Dermis blood vessel endothelial cell (primary cell): ENCODE results near the gene SPSB1. TPM values are rescaled to one million over a fixed set of nuclear protein-coding genes. Genes with fewer than 3 reads are reported as not detected.
A peak's percentile ranks its signal among the peaks of the same experiment; 100 is the strongest.

ENCODE experiments used
- DNase-seq: peaks from one replicate; pipeline ENCODE4 v3.0.0; 2010
- total RNA-seq: library from RNA; depleted of rRNA; stranded (reverse); fragments of >200 nt; gene quantifications from 2 replicates; pipeline ENCODE4 v1.2.3, GENCODE V29; 2014

Gene SPSB1
- total RNA-seq, 1 donor from 2014 or later = 19.6 TPM

- DNase-seq = peak; percentile 97
These were observed 105.4 kb downstream of the SPSB1 start for GRCh38 chr1:9397997-9398526.

DNA sequence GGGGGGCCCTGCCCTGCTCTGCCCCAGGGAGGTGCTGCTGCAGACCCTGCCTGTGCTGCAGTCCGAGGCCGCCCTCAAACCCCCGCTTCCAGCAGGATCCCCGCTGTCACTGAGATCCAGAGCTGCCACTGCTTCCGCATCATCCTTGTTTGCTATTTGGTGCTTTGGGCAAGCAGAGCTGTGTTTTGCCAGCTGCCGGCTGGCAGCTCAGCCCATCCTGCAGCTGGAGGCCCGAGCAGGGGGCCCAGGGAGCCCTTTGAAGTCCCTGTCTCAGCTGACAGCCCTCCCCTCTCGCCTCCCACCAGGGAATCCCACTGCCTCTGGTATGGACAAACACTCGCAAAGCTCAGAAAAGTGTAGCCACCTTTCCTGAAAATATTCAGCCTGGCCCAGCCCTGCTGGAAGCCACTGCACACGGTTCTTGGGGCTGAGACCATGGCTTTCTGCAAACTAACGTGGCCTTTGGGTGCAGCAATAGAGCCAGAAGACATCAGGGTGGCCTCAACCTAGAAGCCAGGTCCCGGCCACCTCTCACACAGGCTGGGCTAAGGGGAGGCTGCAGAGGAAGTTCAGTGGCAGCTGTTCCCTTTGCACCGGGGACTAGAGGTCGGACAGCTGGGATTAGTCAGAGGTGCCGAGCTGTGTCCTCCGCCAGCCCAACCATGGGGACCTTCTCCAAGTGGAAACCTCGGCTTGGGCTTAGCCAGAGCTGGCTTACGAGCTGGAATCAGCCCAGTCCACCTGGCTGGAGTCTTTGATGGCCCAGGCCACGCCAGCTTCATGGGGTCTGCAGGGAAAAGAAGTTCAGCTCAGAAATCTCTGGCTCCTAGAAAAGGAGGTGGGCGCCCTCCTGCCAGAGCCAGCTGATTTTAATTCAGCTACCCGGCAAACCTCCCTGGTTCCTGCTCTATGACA lies 107.1 kb downstream of the SPSB1 start:
- DNase-seq = peak; percentile 85

DNA sequence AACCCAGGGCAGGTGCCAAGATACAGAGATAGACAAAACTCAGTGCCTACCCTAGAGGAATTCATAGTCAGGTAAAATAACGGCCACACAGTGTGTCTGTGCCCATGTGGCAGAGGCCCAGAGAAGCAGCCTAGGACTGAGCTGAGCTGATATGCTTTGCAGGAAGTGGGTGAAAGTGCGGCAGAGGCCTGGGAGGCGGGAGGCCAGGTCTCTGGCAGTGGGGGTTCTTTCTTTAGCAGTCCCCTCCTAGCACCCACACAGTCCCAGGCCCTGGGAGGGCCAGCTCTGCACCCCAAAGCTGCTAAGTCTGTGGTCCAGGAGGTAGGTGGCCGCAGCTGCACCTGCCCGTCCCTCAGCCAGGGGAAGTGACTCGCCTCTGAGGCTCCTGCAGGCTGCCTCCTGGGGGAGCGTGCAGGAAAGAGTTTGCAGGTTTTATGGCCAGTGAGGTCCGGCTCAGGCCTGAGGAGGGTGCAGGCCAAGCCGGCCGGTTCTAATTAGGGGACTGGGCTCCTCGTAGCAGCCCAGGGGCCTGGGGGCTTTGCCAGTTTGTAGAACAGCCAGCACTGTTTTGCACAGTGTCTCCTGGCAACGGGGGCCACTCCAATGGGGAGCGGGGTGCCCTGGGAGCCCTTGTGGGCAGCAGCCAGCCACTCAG lies 107.9 kb downstream of the SPSB1 start:
- peak; percentile 73 for DNase-seq

DNA sequence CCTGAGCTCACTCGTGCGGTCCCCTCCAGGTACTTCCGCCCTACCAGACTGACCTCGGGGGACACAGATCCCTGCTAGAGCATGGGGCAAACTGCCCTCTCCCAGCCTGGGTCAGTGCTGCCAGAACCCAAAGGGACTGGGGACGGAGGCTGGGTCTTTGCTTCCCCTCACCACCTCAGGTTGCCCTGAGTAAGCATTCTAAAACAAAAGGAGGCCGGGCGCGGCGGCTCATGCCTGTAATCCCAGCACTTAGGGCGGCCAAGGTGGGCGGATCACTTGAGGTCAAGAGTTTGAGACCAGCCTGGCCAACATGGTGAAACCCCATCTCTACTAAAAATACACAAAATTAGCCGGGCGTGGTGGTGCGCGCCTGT lies 108.4 kb downstream of the SPSB1 start:
- DNase-seq = no peak

DNA sequence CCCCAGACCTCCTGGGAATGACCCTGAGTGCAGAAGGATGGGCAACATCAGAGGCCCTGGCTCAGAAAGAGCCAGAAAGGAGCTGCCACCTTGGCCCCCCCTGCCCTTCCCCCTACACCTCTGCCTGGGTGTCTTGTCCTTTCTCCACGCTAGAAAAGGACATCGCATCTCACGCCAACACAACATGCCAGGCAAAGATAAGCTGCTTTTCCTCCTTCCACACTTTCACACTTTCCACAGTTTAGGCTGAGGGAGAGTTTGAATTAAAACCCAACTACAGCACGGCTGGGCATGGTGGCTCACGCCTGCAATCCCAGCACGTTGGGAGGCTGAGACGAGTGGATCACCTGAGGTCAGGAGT lies 109.5 kb downstream of the SPSB1 start:
- DNase-seq = no peak

GRCh38 chr1:9402717-9403225 lies 110.1 kb downstream of the SPSB1 start:
- no peak for DNase-seq

DNA sequence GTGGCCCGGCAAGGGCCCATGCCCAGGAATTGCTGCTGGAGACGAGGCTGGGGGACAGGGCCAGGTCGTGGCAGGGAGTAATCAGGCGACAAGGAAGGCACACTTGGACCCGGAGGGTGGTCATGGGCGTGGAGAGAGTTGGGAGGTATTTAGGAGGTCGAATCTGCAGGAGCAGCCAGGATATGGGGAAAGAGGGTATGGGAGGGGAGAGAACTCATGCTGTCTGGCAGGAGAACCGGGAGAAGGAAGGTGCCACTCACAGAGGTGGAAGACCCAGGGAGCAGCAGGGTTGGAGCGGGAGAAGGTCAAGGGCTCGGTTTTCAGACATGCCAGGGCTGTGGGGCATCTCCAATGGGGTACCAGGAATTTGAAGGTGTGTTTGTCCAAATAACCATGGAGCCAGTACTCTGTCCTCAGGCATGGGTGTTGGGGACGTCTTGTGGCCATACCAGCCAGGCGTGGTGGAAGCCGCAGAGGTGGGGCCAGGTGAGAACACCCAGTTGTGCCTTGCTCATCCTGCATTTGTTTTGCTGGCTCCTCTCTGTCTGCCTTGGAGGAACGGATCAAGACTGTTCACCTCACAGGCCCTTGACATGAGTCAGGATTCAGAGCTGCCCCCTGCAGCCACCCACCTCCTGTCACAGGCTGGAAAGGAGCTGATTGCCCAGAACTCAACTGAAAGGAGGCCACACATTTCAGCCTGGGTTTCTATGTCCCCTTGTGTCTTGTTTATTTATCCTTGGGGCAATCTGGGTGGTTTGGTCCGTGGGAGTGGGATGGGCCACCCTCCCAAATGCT lies 111.6 kb downstream of the SPSB1 start:
- no peak for DNase-seq

GRCh38 chr1:9406111-9406510 lies 113.4 kb downstream of the SPSB1 start:
- no peak for DNase-seq

DNA sequence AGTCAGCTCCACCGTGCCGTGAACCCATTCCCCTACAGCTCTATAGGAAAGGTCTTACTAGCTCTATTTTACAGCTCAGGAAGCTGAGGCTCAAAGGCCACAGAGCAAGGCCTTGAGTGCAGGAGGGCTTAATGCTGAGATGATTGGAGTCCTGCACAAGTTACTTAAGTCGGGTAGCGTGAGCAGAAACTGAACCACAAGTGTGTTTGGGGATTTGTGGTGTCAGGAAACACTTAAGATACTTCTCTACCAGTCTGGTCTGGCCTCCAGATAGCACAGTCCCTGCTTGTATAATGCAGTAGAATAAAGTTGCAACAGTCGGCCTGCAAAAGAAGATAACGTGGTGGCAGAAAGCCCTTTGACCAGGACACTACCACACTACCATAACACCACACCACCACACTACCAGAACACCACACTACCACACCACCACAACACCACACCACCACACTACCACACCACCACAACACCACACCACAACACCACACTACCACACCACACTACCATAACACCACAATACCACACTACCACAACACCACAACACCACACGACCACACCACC lies 118.1 kb downstream of the SPSB1 start:
- DNase-seq = peak; percentile 31

DNA sequence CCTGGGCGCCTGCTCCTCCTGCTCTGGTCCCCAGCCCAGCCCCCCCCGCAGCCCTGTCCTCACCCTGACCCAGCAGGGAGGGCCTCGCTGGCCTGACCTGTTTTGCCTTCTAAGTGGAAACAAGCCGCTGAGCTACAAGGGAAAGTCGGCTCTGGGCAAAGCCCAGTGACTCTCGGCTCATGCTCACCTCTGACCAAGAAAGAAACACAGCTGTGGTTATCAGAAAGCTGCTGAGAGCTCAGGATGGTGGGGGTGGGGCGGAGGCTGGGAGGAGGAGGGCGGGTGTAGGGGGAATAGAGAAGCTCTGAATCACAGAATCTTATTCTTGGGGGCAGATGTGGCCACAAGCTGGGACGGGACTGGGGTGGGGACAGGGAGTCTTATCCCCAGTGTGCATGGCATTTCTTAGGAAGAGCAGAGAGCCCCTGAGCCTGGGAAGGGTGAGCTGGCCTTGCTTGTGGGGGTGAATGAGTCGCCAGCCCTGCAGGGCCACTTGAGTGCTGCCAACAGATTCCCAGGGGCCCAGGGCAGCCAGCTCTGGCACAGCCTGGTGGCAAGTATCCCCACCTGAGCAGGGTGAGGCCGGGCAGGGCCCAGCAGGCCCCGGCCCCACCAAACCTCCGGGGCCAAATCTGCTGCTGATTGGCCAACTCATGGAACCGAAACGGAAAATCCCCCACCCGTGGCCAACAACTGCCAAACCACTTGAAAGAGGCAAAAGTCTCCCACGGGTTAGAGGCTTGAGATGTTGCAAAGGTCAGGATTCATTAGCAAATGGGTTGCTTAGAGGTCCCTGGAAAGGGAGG lies 120.6 kb downstream of the SPSB1 start:
- DNase-seq = peak; percentile 35

GRCh38 chr1:9413877-9414213 lies 121.2 kb downstream of the SPSB1 start:
- no peak for DNase-seq

DNA sequence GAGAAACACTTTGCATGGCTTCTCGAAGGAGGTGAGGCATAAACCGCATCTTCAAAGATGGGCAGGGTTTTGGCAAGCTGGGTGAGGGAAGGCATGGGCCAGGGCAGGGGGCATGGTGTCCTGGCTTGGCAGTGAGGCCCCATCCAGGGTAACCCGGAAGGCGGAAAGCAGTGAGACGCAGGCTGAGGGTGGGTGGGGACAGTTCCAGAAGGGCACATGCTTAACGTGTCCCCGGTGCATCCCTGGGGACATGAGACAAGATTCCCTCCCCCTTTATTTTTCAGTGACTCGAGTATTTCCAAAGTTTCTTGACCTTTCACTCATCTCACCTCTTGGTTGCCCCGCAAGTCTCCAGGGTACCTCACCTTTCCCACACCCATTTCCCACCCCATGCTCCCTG lies 123.8 kb downstream of the SPSB1 start:
- DNase-seq = no peak

DNA sequence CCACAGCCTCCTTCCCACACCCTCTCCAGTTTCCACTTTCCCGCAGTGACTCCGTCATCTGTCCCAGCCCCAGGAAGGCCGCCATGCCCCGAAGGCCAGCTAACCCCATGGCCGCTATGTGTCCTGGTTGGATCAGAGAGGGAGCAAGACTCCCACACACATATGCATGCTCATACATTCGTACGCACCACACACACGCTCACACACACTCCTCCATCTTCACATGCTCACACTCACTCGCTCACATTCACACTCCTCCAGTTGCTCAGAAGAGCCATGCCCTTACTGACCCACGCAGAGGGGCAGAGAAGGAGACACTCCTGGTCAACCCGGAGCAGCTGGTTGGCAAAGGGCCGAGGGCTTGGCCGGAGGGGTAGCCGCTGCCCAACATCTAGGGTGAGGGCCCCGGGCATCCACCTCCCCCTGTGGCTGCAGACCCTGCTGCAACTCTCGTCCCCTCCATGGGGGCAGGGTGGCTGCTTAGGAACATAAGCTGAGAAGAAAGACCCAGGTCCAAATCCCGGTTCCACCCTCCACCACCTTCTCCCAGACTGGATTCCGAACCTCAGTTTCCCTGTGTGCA lies 124.3 kb downstream of the SPSB1 start:
- DNase-seq = no peak

DNA sequence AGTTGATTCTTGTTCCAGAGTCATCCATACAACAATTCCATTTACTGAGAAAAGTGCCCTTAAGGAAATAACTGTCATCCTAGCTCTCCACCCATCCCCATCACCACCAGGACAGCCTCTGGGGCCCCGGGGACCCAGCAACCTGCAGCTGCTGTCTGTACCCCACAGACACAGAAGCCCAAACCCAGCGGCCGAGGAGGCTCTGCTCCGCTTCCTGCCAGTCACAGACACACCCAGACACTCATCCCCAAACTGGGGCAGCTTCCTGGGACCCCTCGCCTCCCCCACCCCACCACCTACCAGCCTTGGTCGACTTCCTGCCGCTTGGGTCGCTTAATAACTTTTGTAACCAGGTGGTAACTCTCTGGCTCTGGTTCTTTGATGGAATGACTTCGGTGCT lies 125.0 kb downstream of the SPSB1 start:
- DNase-seq = no peak

- no peak for DNase-seq
These were observed 126.2 kb downstream of the SPSB1 start for GRCh38 chr1:9418851-9419250.

Other genes with a start within 250 kb of the SPSB1 start
- gene SLC2A5, start 223.3 kb upstream of the SPSB1 start, total RNA-seq = 0.34 TPM in 1 of 2 replicates, not detected in the other
- 4.3 and 7.0 TPM in 2 replicates for gene GPR157, start 163.8 kb upstream of the SPSB1 start, total RNA-seq
- 21.3 and 32.1 TPM in 2 replicates for gene H6PD, start 58.1 kb upstream of the SPSB1 start, total RNA-seq
- 5.4 and 6.3 TPM in 2 replicates for gene SLC25A33, start 246.6 kb downstream of the SPSB1 start, total RNA-seq